HEK293 (cell line): ENCODE measurements around the gene RBM10.

Experiments used
- CTCF ChIA-PET: fragments of 350-600 bp; formaldehyde crosslinking; extraction: SDS; loops from one replicate; lab custom pipeline; 2021; ENCODE audit warnings: antibody characterized with exemption; lab: Yijun Ruan, JAX
- POLR2A ChIA-PET: fragments of 300-600 bp; formaldehyde crosslinking; extraction: SDS; loops from one replicate; lab custom pipeline; 2020; ENCODE audit warnings: antibody characterized with exemption, inconsistent platforms; lab: Yijun Ruan, JAX
- H3K27ac ChIP-seq: fragments of 200-500 bp; sonication (Bioruptor generic); 2 replicates; pipeline ENCODE4 v1.5.1; 2014; ENCODE audit warnings: low read depth, low read length, control low read depth, inconsistent platforms; ENCODE audit errors: extremely low read depth
- H3K36me3 ChIP-seq, 2 experiments: fragments of 200-500 bp in 1 of 2; sonication (Bioruptor generic) in 1 of 2; 1 replicate in 1 of 2; 2 replicates in 1 of 2; pipeline ENCODE4 v1.5.1; 2014 to 2017; ENCODE audit warnings: inconsistent platforms in 2 of 2, low read length in 2 of 2; ENCODE audit not compliant: control insufficient read depth in 2 of 2, insufficient read depth in 1 of 2
- H3K4me1 ChIP-seq: fragments of 200-500 bp; sonication (Bioruptor generic); 2 replicates; pipeline ENCODE4 v1.5.1; 2014; ENCODE audit warnings: mild to moderate bottlenecking, low read length, inconsistent platforms; ENCODE audit not compliant: control insufficient read depth, insufficient read depth
- H3K4me3 ChIP-seq: 2 replicates; pipeline ENCODE4 v1.5.1; 2011; ENCODE audit warnings: low read depth, mild to moderate bottlenecking, control low read depth, low read length, moderate library complexity
- H3K9me3 ChIP-seq: fragments of 200-500 bp; sonication (Bioruptor generic); 2 replicates; pipeline ENCODE4 v1.5.1; 2014; ENCODE audit warnings: low read depth, low read length, inconsistent platforms; ENCODE audit not compliant: control insufficient read depth, insufficient read depth
- GLI4 ChIP-seq: fragments of 450-650 bp; formaldehyde crosslinking; IDR thresholded peaks from 2 replicates; pipeline ENCODE4 v1.5.1; 2016; ENCODE audit warnings: missing biosample characterization, missing genetic modification characterization
- HOXC10 ChIP-seq: sonication (generic); formaldehyde crosslinking; IDR thresholded peaks from 2 replicates; pipeline ENCODE4 v1.8.1; 2023; ENCODE audit warnings: mild to moderate bottlenecking, missing genetic modification reagents
- OSR2 ChIP-seq: fragments of 450-650 bp; formaldehyde crosslinking; IDR thresholded peaks from 2 replicates; pipeline ENCODE4 v1.5.1; 2016; ENCODE audit warnings: missing biosample characterization, missing genetic modification characterization
- SETDB1 ChIP-seq: IDR thresholded peaks from one replicate; pipeline ENCODE4 v1.6.1; 2017; ENCODE audit warnings: mild to moderate bottlenecking, low read length, moderate library complexity, mixed read lengths; ENCODE audit not compliant: insufficient read length
- SP2 ChIP-seq: fragments of 450-650 bp; formaldehyde crosslinking; IDR thresholded peaks from 2 replicates; pipeline ENCODE4 v1.5.1; 2016; ENCODE audit warnings: missing biosample characterization, missing genetic modification characterization
- SP3 ChIP-seq: fragments of 450-650 bp; formaldehyde crosslinking; IDR thresholded peaks from 2 replicates; pipeline ENCODE4 v1.5.1; 2016; ENCODE audit warnings: missing biosample characterization, missing genetic modification characterization
- YY1 ChIP-seq: fragments of 450-650 bp; formaldehyde crosslinking; IDR thresholded peaks from 2 replicates; pipeline ENCODE4 v1.5.1; 2018; ENCODE audit warnings: missing biosample characterization, missing genetic modification characterization
- ZBTB17 ChIP-seq: fragments of 450-650 bp; formaldehyde crosslinking; IDR thresholded peaks from 2 replicates; pipeline ENCODE4 v1.5.1; 2016; ENCODE audit warnings: missing biosample characterization, missing genetic modification characterization
- ZBTB8A ChIP-seq: fragments of 450-650 bp; formaldehyde crosslinking; IDR thresholded peaks from 2 replicates; pipeline ENCODE4 v1.5.1; 2016; ENCODE audit warnings: missing biosample characterization, missing genetic modification characterization
- ZEB2 ChIP-seq: fragments of 450-650 bp; formaldehyde crosslinking; IDR thresholded peaks from 2 replicates; pipeline ENCODE4 v1.5.1; 2016; ENCODE audit warnings: missing biosample characterization, missing genetic modification characterization
- ZNF10 ChIP-seq: fragments of 450-650 bp; formaldehyde crosslinking; IDR thresholded peaks from 2 replicates; pipeline ENCODE4 v1.5.1; 2017; ENCODE audit warnings: missing biosample characterization, missing genetic modification characterization
- ZNF335 ChIP-seq: fragments of 450-650 bp; formaldehyde crosslinking; conservative IDR thresholded peaks from 2 replicates; pipeline ENCODE4 v1.5.1; 2016; ENCODE audit warnings: missing biosample characterization, missing genetic modification characterization
- ZNF366 ChIP-seq: fragments of 450-650 bp; formaldehyde crosslinking; conservative IDR thresholded peaks from 2 replicates; pipeline ENCODE4 v1.5.1; 2016; ENCODE audit warnings: missing biosample characterization, missing genetic modification characterization
- ZNF416 ChIP-seq: fragments of 450-650 bp; formaldehyde crosslinking; IDR thresholded peaks from 2 replicates; pipeline ENCODE4 v1.5.1; 2016; ENCODE audit warnings: missing biosample characterization, missing genetic modification characterization
- ZNF514 ChIP-seq: fragments of 450-650 bp; formaldehyde crosslinking; IDR thresholded peaks from 2 replicates; pipeline ENCODE4 v1.5.1; 2016; ENCODE audit warnings: missing biosample characterization, missing genetic modification characterization
- ZNF843 ChIP-seq: fragments of 450-650 bp; formaldehyde crosslinking; IDR thresholded peaks from 2 replicates; pipeline ENCODE4 v1.5.1; 2016; ENCODE audit warnings: missing biosample characterization, missing genetic modification characterization
- ZXDB ChIP-seq: fragments of 450-650 bp; formaldehyde crosslinking; IDR thresholded peaks from 2 replicates; pipeline ENCODE4 v1.5.1; 2016; ENCODE audit warnings: missing biosample characterization, missing genetic modification characterization
- TF ChIP-seq, protein P1 (sequence below): fragments of 450-650 bp; formaldehyde crosslinking; IDR thresholded peaks from 2 replicates; pipeline ENCODE4 v1.5.1; 2016; ENCODE audit warnings: missing biosample characterization, missing genetic modification characterization
- TF ChIP-seq, protein P2 (sequence below): fragments of 450-650 bp; formaldehyde crosslinking; IDR thresholded peaks from 2 replicates; pipeline ENCODE4 v1.5.1; 2016; ENCODE audit warnings: missing biosample characterization, missing genetic modification characterization, borderline replicate concordance
- TF ChIP-seq, protein P3 (sequence below): fragments of 450-650 bp; formaldehyde crosslinking; IDR thresholded peaks from 2 replicates; pipeline ENCODE4 v1.5.0; 2017; ENCODE audit warnings: missing biosample characterization, missing genetic modification characterization, borderline replicate concordance

Gene RBM10

DNA sequence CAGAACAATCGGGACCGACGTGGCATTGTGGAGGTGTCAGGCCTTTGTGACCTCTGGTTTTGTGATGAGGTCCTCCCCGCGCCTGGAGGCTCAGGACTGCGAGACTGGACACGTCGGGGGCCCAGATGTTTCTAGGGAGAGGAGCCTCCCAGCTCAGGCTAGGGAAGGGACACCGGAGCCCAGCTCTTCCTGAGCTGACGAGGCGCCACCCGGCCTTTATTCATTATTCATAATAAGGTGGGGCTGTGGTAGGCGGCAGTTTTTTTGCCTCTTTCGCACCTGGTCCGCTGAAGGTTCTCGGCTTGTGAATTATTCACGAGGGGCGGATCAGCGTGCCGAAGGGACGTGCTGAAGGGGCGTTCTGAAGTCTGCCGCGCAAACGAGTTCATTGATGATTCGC lies 46.3 kb downstream of the RBM10 start:
- ChIA-PET POLR2A (interaction anchor here (0.7 to 2.4 kb wide), 8 partner anchors 11 to 459 kb away, joined by 3 to 26 read pairs (median 4); partner anchors contain the start of genes ELK1, NDUFB11 and RBM10), CTCF (interaction anchor here (0.6 to 2.1 kb wide), 5 partner anchors 180 to 556 kb away, joined by 3 to 11 read pairs (median 5); no protein-coding TSS in a partner anchor)
- no peak overlapping the region; the same call in 1 of the 2 replicates for H3K27ac ChIP-seq
- TF ChIP-seq SP2 (tag by site-specific recombination) (peak; percentile 48), ZNF366 (tag by site-specific recombination) (no peak), ZEB2 (tag by site-specific recombination) (no peak), ZNF335 (tag by site-specific recombination) (peak; percentile 28), HOXC10 (CRISPR knock-in tag) (no peak), ZNF10 (tag by site-specific recombination) (no peak), SP3 (tag by site-specific recombination) (peak; percentile 49), ZXDB (tag by site-specific recombination) (0 out of 2 replicates have a peak, but pooled peaks have one; percentile 11), ZBTB8A (tag by site-specific recombination) (no peak)
- H3K9me3 ChIP-seq: no peaks in the 10 kb centered on the region
- peaks cover 10% of the 10 kb centered on the region; the same call in 1 of the 2 replicates for H3K4me1 ChIP-seq
- H3K36me3 ChIP-seq: peaks cover 3 to 26% of the 10 kb centered on the region in 2 experiments; a peak in 2 of 3 replicates
- peak overlapping the region; percentile 49 for H3K4me3 ChIP-seq

DNA sequence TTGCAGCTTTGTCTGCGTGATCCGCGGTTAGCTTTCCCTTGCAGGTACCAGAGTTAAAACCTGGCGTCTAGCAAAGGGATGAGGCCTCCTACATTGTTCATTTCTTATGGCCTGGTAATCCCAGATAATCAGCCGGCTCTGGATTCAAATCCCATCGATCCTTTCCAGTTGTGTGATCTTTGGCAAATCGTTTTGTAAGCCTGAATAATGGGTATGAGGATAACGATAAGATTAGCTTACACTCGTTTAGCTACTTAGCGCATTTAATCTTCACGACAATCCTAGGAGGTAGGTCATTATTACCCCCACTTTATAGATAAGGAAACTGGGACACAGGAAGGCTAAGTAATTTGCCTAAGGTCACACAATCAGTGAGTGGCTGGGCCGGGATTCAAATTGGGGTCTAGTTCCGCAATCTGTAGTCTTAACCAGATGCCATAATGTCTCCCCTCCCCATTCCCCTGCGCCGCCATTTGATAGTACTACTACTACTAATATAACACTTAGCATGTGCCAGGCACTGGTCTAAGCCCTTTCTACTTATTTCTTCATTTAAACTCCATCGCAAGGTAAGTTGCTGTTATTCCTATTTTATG lies 46.9 kb downstream of the RBM10 start:
- H3K27ac ChIP-seq: no peak overlapping the region
- ChIA-PET POLR2A (interaction anchor here (0.7 to 2.4 kb wide), 4 partner anchors 11 to 47 kb away, joined by 3 to 26 read pairs (median 8); partner anchors contain the start of genes NDUFB11 and RBM10), CTCF (interaction anchor here (0.6 to 2.1 kb wide), 3 partner anchors 179 to 194 kb away, joined by 3 to 11 read pairs (median 8); no protein-coding TSS in a partner anchor)
- H3K9me3 ChIP-seq: no peaks in the 10 kb centered on the region
- peaks cover 10% of the 10 kb centered on the region; the same call in 1 of the 2 replicates for H3K4me1 ChIP-seq
- no peak overlapping the region; the same call in 1 of the 2 replicates for H3K4me3 ChIP-seq
- peaks cover 4 to 26% of the 10 kb centered on the region in 2 experiments; a peak in 2 of 3 replicates for H3K36me3 ChIP-seq
- no peak for TF ChIP-seq ZNF514 (tag by site-specific recombination)
- TF ChIP-seq, protein P1, sequence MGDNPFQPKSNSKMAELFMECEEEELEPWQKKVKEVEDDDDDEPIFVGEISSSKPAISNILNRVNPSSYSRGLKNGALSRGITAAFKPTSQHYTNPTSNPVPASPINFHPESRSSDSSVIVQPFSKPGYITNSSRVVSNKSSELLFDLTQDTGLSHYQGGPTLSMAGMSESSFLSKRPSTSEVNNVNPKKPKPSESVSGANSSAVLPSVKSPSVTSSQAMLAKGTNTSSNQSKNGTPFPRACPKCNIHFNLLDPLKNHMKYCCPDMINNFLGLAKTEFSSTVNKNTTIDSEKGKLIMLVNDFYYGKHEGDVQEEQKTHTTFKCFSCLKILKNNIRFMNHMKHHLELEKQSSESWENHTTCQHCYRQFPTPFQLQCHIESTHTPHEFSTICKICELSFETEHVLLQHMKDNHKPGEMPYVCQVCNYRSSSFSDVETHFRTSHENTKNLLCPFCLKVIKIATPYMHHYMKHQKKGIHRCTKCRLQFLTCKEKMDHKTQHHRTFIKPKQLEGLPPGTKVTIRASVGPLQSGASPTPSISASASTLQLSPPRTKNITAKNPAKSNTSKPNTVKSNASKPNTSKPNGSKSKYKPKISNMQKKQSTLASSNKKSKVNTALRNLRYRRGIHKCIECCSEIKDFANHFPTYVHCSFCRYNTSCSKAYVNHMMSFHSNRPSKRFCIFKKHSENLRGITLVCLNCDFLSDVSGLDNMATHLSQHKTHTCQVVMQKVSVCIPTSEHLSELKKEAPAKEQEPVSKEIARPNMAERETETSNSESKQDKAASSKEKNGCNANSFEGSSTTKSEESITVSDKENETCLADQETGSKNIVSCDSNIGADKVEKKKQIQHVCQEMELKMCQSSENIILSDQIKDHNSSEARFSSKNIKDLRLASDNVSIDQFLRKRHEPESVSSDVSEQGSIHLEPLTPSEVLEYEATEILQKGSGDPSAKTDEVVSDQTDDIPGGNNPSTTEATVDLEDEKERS (tag by site-specific recombination): no peak
- peak; percentile 97 for TF ChIP-seq ZBTB17
- TF ChIP-seq, all 188 proteins: peak for 1

DNA sequence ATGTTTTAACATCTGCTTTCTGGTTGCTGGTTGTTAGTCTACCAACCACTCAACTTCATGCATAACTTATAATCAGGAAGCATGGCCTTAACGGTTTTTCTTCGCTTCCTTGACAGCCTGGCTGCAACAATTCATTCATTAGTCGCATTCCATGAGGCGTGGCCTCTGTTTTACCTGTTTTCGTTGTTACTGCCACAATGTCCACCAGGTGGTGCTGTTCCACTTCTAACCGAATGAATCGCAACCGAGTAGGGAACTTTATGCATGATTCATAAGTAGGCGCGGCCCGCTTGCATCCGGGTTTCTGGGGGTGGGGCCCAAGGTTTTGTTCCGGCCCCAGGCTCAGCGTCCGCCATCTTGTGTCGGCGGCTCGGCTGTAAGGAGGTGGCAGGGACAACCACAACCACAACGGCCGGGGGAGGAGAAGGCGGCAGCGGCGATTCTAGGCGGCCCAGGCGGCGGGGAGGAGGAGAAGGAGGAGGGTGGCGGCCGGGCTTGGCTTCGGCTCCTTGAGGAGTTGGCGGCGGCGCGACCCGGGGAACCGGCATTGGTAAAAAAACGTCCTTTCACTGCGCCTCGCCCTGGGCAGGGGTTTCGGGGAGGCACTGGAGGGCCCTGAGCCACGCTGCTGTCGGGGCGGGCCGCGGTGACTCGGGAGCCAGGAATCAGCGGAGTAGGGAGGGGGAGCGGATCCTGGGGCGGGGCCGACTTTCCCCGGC lies 48.6 kb downstream of the RBM10 start, which contains the start of gene UBA1:
Gene UBA1, plus strand, starts transcription at position 355 of the 719 bp plus-strand sequence. CDS start 4,974 bp downstream, outside the sequence.
- Histone ChIP-seq H3K4me3 (peak within 1 kb of the TSS; percentile 97), H3K4me1 (peaks cover 10% of the 10 kb centered on the region; the same call in 1 of the 2 replicates), H3K9me3 (no peaks in the 10 kb centered on the region), H3K27ac (peak within 1 kb of the TSS; percentile 90), H3K36me3 (peaks cover 4 to 37% of the 10 kb centered on the region in 2 experiments; a peak in 2 of 3 replicates)
- CTCF ChIA-PET: interaction anchor here (0.6 to 3.2 kb wide), 7 partner anchors 12 to 330 kb away, joined by 3 to 35 read pairs (median 4); no protein-coding TSS in a partner anchor
- POLR2A ChIA-PET: interaction anchor here (0.6 to 4.1 kb wide), 5 partner anchors 24 to 119 kb away, joined by 3 to 20 read pairs (median 3); partner anchors contain the start of gene CDK16
- TF ChIP-seq OSR2 (tag by site-specific recombination) (peak; percentile 81), GLI4 (tag by site-specific recombination) (no peak), SP3 (tag by site-specific recombination) (peak; percentile 83), SETDB1 (no peak), ZNF843 (tag by site-specific recombination) (no peak), YY1 (tag by site-specific recombination) (peak; percentile 84), ZNF416 (tag by site-specific recombination) (no peak)
- TF ChIP-seq, protein P2, sequence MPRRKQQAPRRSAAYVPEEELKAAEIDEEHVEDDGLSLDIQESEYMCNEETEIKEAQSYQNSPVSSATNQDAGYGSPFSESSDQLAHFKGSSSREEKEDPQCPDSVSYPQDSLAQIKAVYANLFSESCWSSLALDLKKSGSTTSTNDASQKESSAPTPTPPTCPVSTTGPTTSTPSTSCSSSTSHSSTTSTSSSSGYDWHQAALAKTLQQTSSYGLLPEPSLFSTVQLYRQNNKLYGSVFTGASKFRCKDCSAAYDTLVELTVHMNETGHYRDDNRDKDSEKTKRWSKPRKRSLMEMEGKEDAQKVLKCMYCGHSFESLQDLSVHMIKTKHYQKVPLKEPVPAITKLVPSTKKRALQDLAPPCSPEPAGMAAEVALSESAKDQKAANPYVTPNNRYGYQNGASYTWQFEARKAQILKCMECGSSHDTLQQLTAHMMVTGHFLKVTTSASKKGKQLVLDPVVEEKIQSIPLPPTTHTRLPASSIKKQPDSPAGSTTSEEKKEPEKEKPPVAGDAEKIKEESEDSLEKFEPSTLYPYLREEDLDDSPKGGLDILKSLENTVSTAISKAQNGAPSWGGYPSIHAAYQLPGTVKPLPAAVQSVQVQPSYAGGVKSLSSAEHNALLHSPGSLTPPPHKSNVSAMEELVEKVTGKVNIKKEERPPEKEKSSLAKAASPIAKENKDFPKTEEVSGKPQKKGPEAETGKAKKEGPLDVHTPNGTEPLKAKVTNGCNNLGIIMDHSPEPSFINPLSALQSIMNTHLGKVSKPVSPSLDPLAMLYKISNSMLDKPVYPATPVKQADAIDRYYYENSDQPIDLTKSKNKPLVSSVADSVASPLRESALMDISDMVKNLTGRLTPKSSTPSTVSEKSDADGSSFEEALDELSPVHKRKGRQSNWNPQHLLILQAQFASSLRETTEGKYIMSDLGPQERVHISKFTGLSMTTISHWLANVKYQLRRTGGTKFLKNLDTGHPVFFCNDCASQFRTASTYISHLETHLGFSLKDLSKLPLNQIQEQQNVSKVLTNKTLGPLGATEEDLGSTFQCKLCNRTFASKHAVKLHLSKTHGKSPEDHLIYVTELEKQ (tag by site-specific recombination): no peak
- TF ChIP-seq, protein P3, sequence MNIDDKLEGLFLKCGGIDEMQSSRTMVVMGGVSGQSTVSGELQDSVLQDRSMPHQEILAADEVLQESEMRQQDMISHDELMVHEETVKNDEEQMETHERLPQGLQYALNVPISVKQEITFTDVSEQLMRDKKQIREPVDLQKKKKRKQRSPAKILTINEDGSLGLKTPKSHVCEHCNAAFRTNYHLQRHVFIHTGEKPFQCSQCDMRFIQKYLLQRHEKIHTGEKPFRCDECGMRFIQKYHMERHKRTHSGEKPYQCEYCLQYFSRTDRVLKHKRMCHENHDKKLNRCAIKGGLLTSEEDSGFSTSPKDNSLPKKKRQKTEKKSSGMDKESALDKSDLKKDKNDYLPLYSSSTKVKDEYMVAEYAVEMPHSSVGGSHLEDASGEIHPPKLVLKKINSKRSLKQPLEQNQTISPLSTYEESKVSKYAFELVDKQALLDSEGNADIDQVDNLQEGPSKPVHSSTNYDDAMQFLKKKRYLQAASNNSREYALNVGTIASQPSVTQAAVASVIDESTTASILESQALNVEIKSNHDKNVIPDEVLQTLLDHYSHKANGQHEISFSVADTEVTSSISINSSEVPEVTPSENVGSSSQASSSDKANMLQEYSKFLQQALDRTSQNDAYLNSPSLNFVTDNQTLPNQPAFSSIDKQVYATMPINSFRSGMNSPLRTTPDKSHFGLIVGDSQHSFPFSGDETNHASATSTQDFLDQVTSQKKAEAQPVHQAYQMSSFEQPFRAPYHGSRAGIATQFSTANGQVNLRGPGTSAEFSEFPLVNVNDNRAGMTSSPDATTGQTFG (tag by site-specific recombination): no peak
